ENCODE measurements around the gene C16orf78. TPM values are rescaled to one million over a fixed set of nuclear protein-coding genes. Genes with fewer than 3 reads are reported as not detected.

C16orf78 gene
- total RNA-seq, 1 donor from 2014 or later, result not detected

GRCh38 chr16:49349446-49350168, 24.0 kb upstream of the C16orf78 start:
- Mint-ChIP-seq H3K4me3 (no peak overlapping the region), H3K27me3 (peaks cover 74% of the 10 kb centered on the region), H3K36me3 (no peaks in the 10 kb centered on the region), H3K9me3 (no peaks in the 10 kb centered on the region), H3K4me1 (ENCODE audit: unreplicated experiment) (no peaks in the 10 kb centered on the region), H3K27ac (no peak overlapping the region)
- no peak for DNase-seq (ENCODE audit: extremely low spot score, unreplicated experiment)
- no peak for TF ChIP-seq CTCF (conservative IDR thresholded peaks at IDR 0.05)

GRCh38 chr16:49350265-49351095, 23.1 kb upstream of the C16orf78 start:
- H3K27ac Mint-ChIP-seq, result no peak overlapping the region
- peak; percentile 96 for TF ChIP-seq CTCF (conservative IDR thresholded peaks at IDR 0.05)
- DNase-seq (ENCODE audit: extremely low spot score, unreplicated experiment), result no peak
- no peaks in the 10 kb centered on the region for H3K9me3 Mint-ChIP-seq
- H3K4me1 Mint-ChIP-seq (ENCODE audit: unreplicated experiment), result no peaks in the 10 kb centered on the region
- peaks cover 71% of the 10 kb centered on the region for H3K27me3 Mint-ChIP-seq
- H3K4me3 Mint-ChIP-seq, result no peak overlapping the region
- H3K36me3 Mint-ChIP-seq, result no peaks in the 10 kb centered on the region

- TF ChIP-seq CTCF (conservative IDR thresholded peaks at IDR 0.05), result no peak
- H3K4me1 Mint-ChIP-seq (ENCODE audit: unreplicated experiment), result no peaks in the 10 kb centered on the region
- peaks cover 69% of the 10 kb centered on the region for H3K27me3 Mint-ChIP-seq
- no peak overlapping the region for H3K27ac Mint-ChIP-seq
- DNase-seq (ENCODE audit: extremely low spot score, unreplicated experiment), result no peak
- H3K9me3 Mint-ChIP-seq, result no peaks in the 10 kb centered on the region
- H3K4me3 Mint-ChIP-seq, result no peak overlapping the region
- H3K36me3 Mint-ChIP-seq, result no peaks in the 10 kb centered on the region
These were observed 22.5 kb upstream of the C16orf78 start for GRCh38 chr16:49351096-49351487.

- Mint-ChIP-seq H3K4me3 (no peak overlapping the region), H3K36me3 (no peaks in the 10 kb centered on the region), H3K27me3 (peaks cover 72% of the 10 kb centered on the region), H3K9me3 (no peaks in the 10 kb centered on the region), H3K4me1 (ENCODE audit: unreplicated experiment) (no peaks in the 10 kb centered on the region), H3K27ac (no peak overlapping the region)
- TF ChIP-seq CTCF (conservative IDR thresholded peaks at IDR 0.05), result peak; percentile 53
- DNase-seq (ENCODE audit: extremely low spot score, unreplicated experiment), result no peak
These were observed 20.7 kb upstream of the C16orf78 start for GRCh38 chr16:49352892-49353291.

GRCh38 chr16:49353680-49354079, 19.9 kb upstream of the C16orf78 start:
- Mint-ChIP-seq H3K27me3 (peaks cover 71% of the 10 kb centered on the region), H3K27ac (no peak overlapping the region), H3K4me3 (no peak overlapping the region), H3K36me3 (no peaks in the 10 kb centered on the region), H3K4me1 (ENCODE audit: unreplicated experiment) (no peaks in the 10 kb centered on the region), H3K9me3 (no peaks in the 10 kb centered on the region)
- DNase-seq (ENCODE audit: extremely low spot score, unreplicated experiment), result no peak
- no peak for TF ChIP-seq CTCF (conservative IDR thresholded peaks at IDR 0.05)

Data from type B pancreatic cell (in vitro differentiated cells).